Measurements from ENCODE around the gene USP40. TPM values are rescaled to one million over a fixed set of nuclear protein-coding genes. Genes with fewer than 3 reads are reported as not detected.

The USP40 gene
- total RNA-seq, 2 experiments from 2014 or later: 13.1 to 14.1 TPM

DNA sequence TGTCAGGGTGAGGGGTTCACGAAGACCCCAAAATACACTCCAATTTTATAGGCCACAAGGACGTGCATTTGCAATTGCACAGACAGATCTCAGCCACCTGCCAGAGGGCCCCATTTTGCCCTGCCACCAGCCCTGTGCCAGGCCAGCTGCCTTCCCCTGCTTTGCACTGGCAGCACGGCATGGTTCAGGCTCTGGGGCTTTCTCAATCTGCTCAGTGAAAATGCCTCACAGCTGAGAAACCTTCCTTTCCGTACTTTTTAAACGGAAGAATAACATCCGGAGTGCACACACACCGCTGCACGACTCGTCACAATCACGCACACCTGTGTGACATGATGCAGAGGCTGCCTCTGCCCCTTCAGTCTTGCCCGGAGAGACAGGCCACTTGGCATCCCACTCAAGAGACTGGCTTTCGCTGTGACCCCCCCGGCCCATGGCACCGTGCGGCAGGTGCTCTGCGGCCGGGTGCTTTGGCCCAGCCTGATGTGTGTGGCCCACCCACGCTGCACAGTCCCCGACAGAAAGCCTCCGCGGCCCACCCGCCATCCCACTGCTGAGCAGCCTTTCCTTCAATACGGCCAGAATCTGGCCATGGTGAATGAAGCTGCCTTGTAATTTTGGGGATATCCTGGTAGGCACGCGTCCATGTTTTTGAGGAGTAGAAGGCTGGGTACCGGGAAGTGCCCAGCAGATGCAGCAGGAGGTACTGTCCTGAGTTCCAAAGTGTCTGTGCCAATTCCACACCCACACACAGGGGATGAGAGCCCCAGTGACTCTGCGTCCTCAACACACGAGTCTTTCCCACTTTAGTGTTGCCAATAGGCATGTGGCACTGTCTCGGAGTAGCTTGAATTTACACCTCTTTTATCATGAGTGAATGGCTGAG, 88.8 kb downstream of the USP40 start:
- ChIA-PET POLR2A (no interaction called here), CTCF (interaction anchor here (1.2 kb wide), 1 partner anchor 235 kb away, joined by 3 read pairs; the partner anchor contains the start of gene UGT1A5)
- no peak overlapping the region for H3K27ac Mint-ChIP-seq
- H3K4me3 Mint-ChIP-seq: no peak overlapping the region
- no peaks in the 10 kb centered on the region for H3K9me3 Mint-ChIP-seq (ENCODE audit: insufficient read depth)
- ATAC-seq (no peak), DNase-seq (no peak)
- no peaks in the 10 kb centered on the region for H3K27me3 Mint-ChIP-seq (ENCODE audit: low read depth)
- no peaks in the 10 kb centered on the region for H3K36me3 Mint-ChIP-seq (ENCODE audit: low read depth)
- no peaks in the 10 kb centered on the region for H3K4me1 Mint-ChIP-seq (ENCODE audit: low read depth)

GRCh38 chr2:233476651-233477547, 89.7 kb downstream of the USP40 start:
- POLR2A ChIA-PET: no interaction called here
- Mint-ChIP-seq H3K9me3 (ENCODE audit: insufficient read depth) (no peaks in the 10 kb centered on the region), H3K36me3 (ENCODE audit: low read depth) (peaks cover 7% of the 10 kb centered on the region), H3K27me3 (ENCODE audit: low read depth) (no peaks in the 10 kb centered on the region), H3K4me1 (ENCODE audit: low read depth) (no peaks in the 10 kb centered on the region), H3K27ac (no peak overlapping the region), H3K4me3 (no peak overlapping the region)
- CTCF ChIA-PET: interaction anchor here (1.2 kb wide), 1 partner anchor 235 kb away, joined by 3 read pairs; the partner anchor contains the start of gene UGT1A5
- ATAC-seq: no peak
- no peak for DNase-seq

DNA sequence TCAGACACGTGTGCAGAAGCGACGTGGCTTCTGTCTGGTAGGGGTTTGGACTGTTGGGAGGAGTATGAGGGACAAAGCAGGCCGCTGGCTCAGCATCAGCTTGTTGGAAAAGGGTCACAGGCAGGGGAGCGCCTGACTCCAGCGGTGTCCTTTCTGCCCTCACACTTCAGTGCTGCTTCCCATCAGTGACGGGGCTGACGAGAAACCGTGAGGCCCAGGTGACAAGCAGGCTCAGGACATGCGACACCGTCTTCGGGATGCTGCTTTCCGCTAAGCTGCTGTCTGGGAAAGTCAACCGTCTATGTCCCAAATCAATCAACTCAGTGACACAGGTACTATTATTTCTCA, 90.5 kb downstream of the USP40 start:
- POLR2A ChIA-PET: no interaction called here
- H3K4me1 Mint-ChIP-seq (ENCODE audit: low read depth): no peaks in the 10 kb centered on the region
- no peaks in the 10 kb centered on the region for H3K27me3 Mint-ChIP-seq (ENCODE audit: low read depth)
- H3K36me3 Mint-ChIP-seq (ENCODE audit: low read depth): peaks cover 12% of the 10 kb centered on the region
- no peak overlapping the region for H3K4me3 Mint-ChIP-seq
- DNase-seq (no peak), ATAC-seq (no peak)
- no peak overlapping the region for H3K27ac Mint-ChIP-seq
- CTCF ChIA-PET: no interaction called here
- no peaks in the 10 kb centered on the region for H3K9me3 Mint-ChIP-seq (ENCODE audit: insufficient read depth)

DNA sequence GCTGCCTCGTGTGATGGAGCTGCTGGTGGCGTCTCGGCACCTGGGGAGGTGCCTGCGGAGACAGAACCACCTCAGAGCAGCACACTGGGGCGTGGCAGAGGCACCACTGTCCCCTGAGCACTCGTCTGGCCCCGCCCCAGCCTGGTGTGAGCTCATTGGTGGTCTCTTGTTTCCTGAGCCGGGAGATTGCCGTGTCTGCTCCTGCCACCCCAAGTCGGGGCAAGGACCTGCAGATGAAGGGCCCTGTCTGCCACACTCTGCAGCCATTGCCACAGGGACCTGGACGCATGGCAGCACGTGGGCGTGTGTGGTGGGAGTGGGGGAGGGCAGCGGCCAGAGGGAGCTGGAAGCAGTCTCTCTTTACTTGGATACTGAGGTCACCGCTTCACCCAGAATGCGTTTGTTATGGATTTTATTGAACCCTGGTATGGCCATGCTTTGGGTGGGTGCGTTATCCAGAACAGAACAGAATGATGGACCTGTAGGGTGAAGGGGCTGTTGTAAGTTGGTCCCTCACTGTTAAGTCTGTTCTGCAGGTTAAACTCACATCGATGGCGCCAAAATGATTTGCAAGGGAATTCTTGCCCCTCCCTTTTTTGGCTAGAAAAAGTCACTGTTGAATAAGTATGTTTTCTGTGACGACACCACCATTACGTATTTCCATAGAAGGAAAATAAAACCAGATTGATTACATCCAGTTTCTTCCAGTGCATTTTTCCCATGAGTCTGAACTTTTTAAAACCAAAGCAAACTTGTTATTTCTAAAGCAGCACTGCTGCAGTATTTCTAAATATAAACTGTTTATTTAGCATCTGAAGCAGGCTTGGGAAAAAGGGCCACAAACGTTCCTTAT, 92.0 kb downstream of the USP40 start:
- no peak overlapping the region for H3K27ac Mint-ChIP-seq
- ChIA-PET POLR2A (interaction anchor here (0.6 to 1.0 kb wide), 2 partner anchors 10 to 44 kb away, joined by 3 read pairs; no protein-coding TSS in a partner anchor), CTCF (no interaction called here)
- H3K4me3 Mint-ChIP-seq: no peak overlapping the region
- no peaks in the 10 kb centered on the region for H3K4me1 Mint-ChIP-seq (ENCODE audit: low read depth)
- no peaks in the 10 kb centered on the region for H3K27me3 Mint-ChIP-seq (ENCODE audit: low read depth)
- DNase-seq (no peak), ATAC-seq (no peak)
- no peaks in the 10 kb centered on the region for H3K9me3 Mint-ChIP-seq (ENCODE audit: insufficient read depth)
- H3K36me3 Mint-ChIP-seq (ENCODE audit: low read depth): peaks cover 23% of the 10 kb centered on the region

- ATAC-seq: no peak
- Mint-ChIP-seq H3K27me3 (ENCODE audit: low read depth) (no peaks in the 10 kb centered on the region), H3K36me3 (ENCODE audit: low read depth) (peaks cover 28% of the 10 kb centered on the region), H3K4me3 (no peak overlapping the region), H3K27ac (no peak overlapping the region), H3K4me1 (ENCODE audit: low read depth) (no peaks in the 10 kb centered on the region), H3K9me3 (ENCODE audit: insufficient read depth) (no peaks in the 10 kb centered on the region)
- DNase-seq: no peak
- POLR2A ChIA-PET: interaction anchor here (1.0 kb wide), 1 partner anchor 9 kb away, joined by 3 read pairs; no protein-coding TSS in a partner anchor
- CTCF ChIA-PET: no interaction called here
Measured at GRCh38 chr2:233473878-233474277, 92.7 kb downstream of the USP40 start.

- CTCF ChIA-PET: no interaction called here
- no peaks in the 10 kb centered on the region for H3K4me1 Mint-ChIP-seq (ENCODE audit: low read depth)
- no peak overlapping the region for H3K4me3 Mint-ChIP-seq
Measured at GRCh38 chr2:233473386-233473791, 93.2 kb downstream of the USP40 start.

DNA sequence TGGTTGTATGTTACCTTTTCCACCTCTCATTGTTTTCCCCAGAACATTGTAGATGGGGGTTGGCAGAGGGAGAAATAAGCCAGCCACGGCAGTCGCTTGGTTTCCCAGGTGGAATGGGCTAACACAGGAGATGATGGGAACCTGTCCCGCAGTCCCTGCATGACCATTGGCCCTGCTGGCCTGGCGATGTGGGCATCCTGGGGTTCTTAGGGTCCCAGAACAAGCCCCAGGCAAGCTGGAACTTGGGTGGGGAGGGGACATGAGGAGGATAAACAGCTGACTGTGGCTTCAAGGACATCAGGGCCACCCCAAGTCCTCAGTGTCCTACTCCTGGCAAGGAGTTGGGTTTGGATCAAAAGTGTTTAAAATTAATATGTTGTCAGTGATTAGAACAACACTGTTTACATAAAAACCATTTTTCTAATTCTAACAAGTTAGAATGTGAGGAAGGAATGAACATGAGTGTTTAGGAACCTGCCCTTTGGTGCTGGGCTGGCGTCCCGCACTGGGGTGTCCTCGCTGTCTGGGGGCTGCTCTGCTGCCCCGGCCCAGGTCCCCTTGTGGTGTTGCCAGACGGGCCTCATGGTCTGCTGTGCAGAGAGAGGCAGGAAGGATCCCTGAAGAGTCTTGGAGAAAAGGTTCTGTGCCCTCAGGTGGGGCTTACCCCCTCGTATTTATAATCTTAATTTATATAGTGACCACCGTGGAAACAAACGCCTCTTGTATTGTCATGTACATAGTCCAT, 95.1 kb downstream of the USP40 start:
- Mint-ChIP-seq H3K4me3 (no peak overlapping the region), H3K9me3 (ENCODE audit: insufficient read depth) (no peaks in the 10 kb centered on the region), H3K27me3 (ENCODE audit: low read depth) (no peaks in the 10 kb centered on the region), H3K4me1 (ENCODE audit: low read depth) (no peaks in the 10 kb centered on the region), H3K36me3 (ENCODE audit: low read depth) (peaks cover 42% of the 10 kb centered on the region), H3K27ac (no peak overlapping the region)
- DNase-seq (no peak), ATAC-seq (no peak)
- ChIA-PET POLR2A (no interaction called here), CTCF (no interaction called here)

More at GRCh38 chr2:233473386-233473791, 93.2 kb downstream of the USP40 start:
- H3K36me3 Mint-ChIP-seq (ENCODE audit: low read depth): peaks cover 31% of the 10 kb centered on the region
- DNase-seq (no peak), ATAC-seq (no peak)
- H3K27me3 Mint-ChIP-seq (ENCODE audit: low read depth): no peaks in the 10 kb centered on the region
- no peak overlapping the region for H3K27ac Mint-ChIP-seq
- H3K9me3 Mint-ChIP-seq (ENCODE audit: insufficient read depth): no peaks in the 10 kb centered on the region
- POLR2A ChIA-PET: no interaction called here

- Mint-ChIP-seq H3K27ac (no peak overlapping the region), H3K9me3 (ENCODE audit: insufficient read depth) (no peaks in the 10 kb centered on the region), H3K27me3 (ENCODE audit: low read depth) (no peaks in the 10 kb centered on the region), H3K4me3 (no peak overlapping the region), H3K36me3 (ENCODE audit: low read depth) (peaks cover 47% of the 10 kb centered on the region), H3K4me1 (ENCODE audit: low read depth) (no peaks in the 10 kb centered on the region)
- ATAC-seq (no peak), DNase-seq (no peak)
- POLR2A ChIA-PET: no interaction called here
- CTCF ChIA-PET: no interaction called here
Measured at GRCh38 chr2:233470839-233471238, 95.7 kb downstream of the USP40 start.

DNA sequence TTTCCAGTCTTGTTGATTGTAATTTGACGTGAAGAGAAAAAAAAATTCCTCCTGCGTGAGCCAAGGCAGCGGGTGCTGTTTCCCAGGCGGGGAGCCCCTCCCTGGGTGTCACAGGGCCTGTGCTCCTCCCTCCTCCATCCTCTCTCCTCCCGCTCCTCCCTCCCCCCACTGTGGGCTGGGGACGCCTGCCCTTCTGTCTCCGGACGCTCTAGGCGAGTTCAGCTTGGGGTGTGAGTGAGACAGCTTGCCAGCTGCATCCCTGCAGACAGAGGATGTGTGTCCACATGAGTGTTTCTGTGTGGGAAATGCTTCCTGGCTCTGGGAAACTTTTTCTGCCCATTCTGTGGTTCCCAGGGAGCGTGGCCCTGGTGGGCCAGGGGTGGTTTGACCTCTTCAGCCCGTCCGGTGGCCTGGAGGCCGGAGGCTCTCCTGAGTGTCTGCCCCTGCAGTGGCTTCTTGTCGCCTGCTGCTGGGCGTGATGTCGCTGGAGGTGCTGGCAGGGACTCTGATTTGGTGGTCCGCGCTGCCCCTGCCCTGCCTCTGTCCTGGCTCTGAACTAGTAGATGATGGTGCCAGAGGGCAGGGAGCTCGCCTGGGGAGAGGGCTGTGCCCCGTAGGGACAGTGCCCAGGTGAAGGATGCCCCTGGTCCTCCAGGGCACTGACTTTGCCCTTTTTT, 96.4 kb downstream of the USP40 start:
- DNase-seq (no peak), ATAC-seq (no peak)
- no peak overlapping the region for H3K27ac Mint-ChIP-seq
- H3K27me3 Mint-ChIP-seq (ENCODE audit: low read depth): no peaks in the 10 kb centered on the region
- peaks cover 47% of the 10 kb centered on the region for H3K36me3 Mint-ChIP-seq (ENCODE audit: low read depth)
- H3K4me3 Mint-ChIP-seq: no peak overlapping the region
- no peaks in the 10 kb centered on the region for H3K9me3 Mint-ChIP-seq (ENCODE audit: insufficient read depth)
- CTCF ChIA-PET: no interaction called here
- H3K4me1 Mint-ChIP-seq (ENCODE audit: low read depth): no peaks in the 10 kb centered on the region
- POLR2A ChIA-PET: no interaction called here

- no peaks in the 10 kb centered on the region for H3K9me3 Mint-ChIP-seq (ENCODE audit: insufficient read depth)
- ChIA-PET POLR2A (no interaction called here), CTCF (no interaction called here)
Measured at GRCh38 chr2:233469261-233470010, 97.1 kb downstream of the USP40 start.

More at GRCh38 chr2:233469261-233470010, 97.1 kb downstream of the USP40 start:
- ATAC-seq (no peak), DNase-seq (no peak)
- H3K4me3 Mint-ChIP-seq: no peak overlapping the region
- no peaks in the 10 kb centered on the region for H3K27me3 Mint-ChIP-seq (ENCODE audit: low read depth)
- H3K4me1 Mint-ChIP-seq (ENCODE audit: low read depth): no peaks in the 10 kb centered on the region
- H3K36me3 Mint-ChIP-seq (ENCODE audit: low read depth): peaks cover 47% of the 10 kb centered on the region
- H3K27ac Mint-ChIP-seq: no peak overlapping the region
